WTC11 (cell line): ENCODE measurements around the gene WNT11. TPM values are rescaled to one million over a fixed set of nuclear protein-coding genes. Genes with fewer than 3 reads are reported as not detected.

ENCODE experiments used
- ATAC-seq: fragments of 200-7000 bp; cut with Tn5 transposase; 2 replicates; pipeline ENCODE4 v1.10.0; 2021; ENCODE audit warnings: mild to moderate bottlenecking, moderate library complexity
- CTCF ChIA-PET: fragments of 300-600 bp; sonication (Branson Sonifier 250); formaldehyde crosslinking; loops from one replicate; lab custom pipeline; 2021; ENCODE audit warnings: antibody characterized with exemption; lab: Charles Lee
- POLR2A ChIA-PET: fragments of 350-600 bp; sonication (Branson Sonifier 250); formaldehyde crosslinking; loops from one replicate; lab custom pipeline; 2021; ENCODE audit warnings: antibody characterized with exemption; lab: Charles Lee
- DNase-seq: peaks from one replicate; pipeline ENCODE4 v3.0.0; 2021; ENCODE audit warnings: low spot score
- H3K27ac Mint-ChIP-seq: 2 replicates; pipeline ENCODE4 v1.8.0; 2021; ENCODE audit warnings: mixed read lengths
- H3K27me3 Mint-ChIP-seq: 2 replicates; pipeline ENCODE4 v1.8.0; 2021; ENCODE audit warnings: low read depth, mild to moderate bottlenecking, moderate library complexity, mixed read lengths
- H3K36me3 Mint-ChIP-seq: 2 replicates; pipeline ENCODE4 v1.8.0; 2021; ENCODE audit warnings: mixed read lengths
- H3K4me1 Mint-ChIP-seq: 2 replicates; pipeline ENCODE4 v1.8.0; 2022; ENCODE audit warnings: mixed read lengths
- H3K4me3 Mint-ChIP-seq: 2 replicates; pipeline ENCODE4 v1.8.0; 2021; ENCODE audit warnings: mild to moderate bottlenecking, moderate library complexity, mixed read lengths
- H3K9me3 Mint-ChIP-seq: 2 replicates; pipeline ENCODE4 v1.8.0; 2021; ENCODE audit warnings: mixed read lengths
- ARID4B ChIP-seq: sonication (generic); formaldehyde crosslinking; IDR thresholded peaks from 2 replicates; pipeline ENCODE4 v1.8.0; 2023; ENCODE audit warnings: missing genetic modification reagents, mild to moderate bottlenecking, borderline replicate concordance
- CREB1 ChIP-seq: sonication (generic); formaldehyde crosslinking; IDR thresholded peaks from 2 replicates; pipeline ENCODE4 v1.8.0; 2023; ENCODE audit warnings: mild to moderate bottlenecking, missing genetic modification reagents
- ETV6 ChIP-seq: sonication (generic); formaldehyde crosslinking; IDR thresholded peaks from 2 replicates; pipeline ENCODE4 v1.8.1; 2022; ENCODE audit warnings: mild to moderate bottlenecking, missing genetic modification reagents
- JUN ChIP-seq: sonication (generic); formaldehyde crosslinking; IDR thresholded peaks from 2 replicates; pipeline ENCODE4 v1.8.0; 2023; ENCODE audit warnings: mild to moderate bottlenecking, missing genetic modification reagents
- KAT7 ChIP-seq: sonication (generic); formaldehyde crosslinking; IDR thresholded peaks from 2 replicates; pipeline ENCODE4 v1.8.1; 2023; ENCODE audit warnings: missing genetic modification reagents, mild to moderate bottlenecking, borderline replicate concordance
- MLX ChIP-seq: sonication (generic); formaldehyde crosslinking; IDR thresholded peaks from 2 replicates; pipeline ENCODE4 v1.8.1; 2023; ENCODE audit warnings: mild to moderate bottlenecking, missing genetic modification reagents, moderate library complexity
- NR1H2 ChIP-seq: sonication (generic); formaldehyde crosslinking; IDR thresholded peaks from 2 replicates; pipeline ENCODE4 v1.9.0; 2021; ENCODE audit warnings: mild to moderate bottlenecking, moderate library complexity, missing genetic modification reagents
- NR3C1 ChIP-seq: sonication (generic); formaldehyde crosslinking; conservative IDR thresholded peaks from 2 replicates; pipeline ENCODE4 v1.8.1; 2023; ENCODE audit warnings: low read depth, mild to moderate bottlenecking, missing genetic modification reagents
- PREB ChIP-seq: sonication (generic); formaldehyde crosslinking; IDR thresholded peaks from 2 replicates; pipeline ENCODE4 v1.8.1; 2022; ENCODE audit warnings: mild to moderate bottlenecking, missing genetic modification reagents, moderate library complexity, borderline replicate concordance
- RORB ChIP-seq: fragments of 250-450 bp; sonication (Bioruptor Pico); IDR thresholded peaks from 2 replicates; pipeline ENCODE4 v1.9.0; 2021; ENCODE audit warnings: mild to moderate bottlenecking
- SMAD3 ChIP-seq: sonication (generic); formaldehyde crosslinking; IDR thresholded peaks from 2 replicates; pipeline ENCODE4 v1.8.0; 2022; ENCODE audit warnings: missing genetic modification reagents, mild to moderate bottlenecking, borderline replicate concordance
- STAT6 ChIP-seq: sonication (generic); formaldehyde crosslinking; conservative IDR thresholded peaks from 2 replicates; pipeline ENCODE4 v1.8.1; 2023; ENCODE audit warnings: mild to moderate bottlenecking, low read depth, missing genetic modification reagents, moderate library complexity
- TEAD1 ChIP-seq: sonication (generic); formaldehyde crosslinking; IDR thresholded peaks from 2 replicates; pipeline ENCODE4 v1.8.0; 2022; ENCODE audit warnings: mild to moderate bottlenecking, missing genetic modification reagents
- USF1 ChIP-seq: sonication (generic); formaldehyde crosslinking; IDR thresholded peaks from 2 replicates; pipeline ENCODE4 v1.8.0; 2022; ENCODE audit warnings: mild to moderate bottlenecking, missing genetic modification reagents
- ZNF317 ChIP-seq: sonication (generic); formaldehyde crosslinking; IDR thresholded peaks from 2 replicates; pipeline ENCODE4 v1.8.1; 2023; ENCODE audit warnings: low read depth, mild to moderate bottlenecking, moderate library complexity, missing genetic modification reagents, borderline replicate concordance
- ZNF423 ChIP-seq: fragments of 250-450 bp; sonication (Bioruptor Pico); IDR thresholded peaks from 2 replicates; pipeline ENCODE4 v2.1.2; 2022; ENCODE audit warnings: mild to moderate bottlenecking, moderate library complexity
- ZSCAN18 ChIP-seq: fragments of 250-450 bp; sonication (Bioruptor Pico); IDR thresholded peaks from 2 replicates; pipeline ENCODE4 v2.1.2; 2022; ENCODE audit warnings: mild to moderate bottlenecking, moderate library complexity
- total RNA-seq: library from RNA; stranded (reverse); gene quantifications from 3 replicates; pipeline ENCODE4 v1.2.3, GENCODE V29; 2021

The WNT11 gene
- total RNA-seq, 1 experiment from 2014 or later: 0.79 TPM

GRCh38 chr11:76164081-76164480, 42.2 kb downstream of the WNT11 start (continued):
- TF ChIP-seq ZSCAN18 (CRISPR knock-in tag): no peak
- TF ChIP-seq, all 79 proteins: peak for 0

GRCh38 chr11:76163289-76163880, 42.9 kb downstream of the WNT11 start:
- H3K27me3 Mint-ChIP-seq: peaks cover 40% of the 10 kb centered on the region
- TF ChIP-seq NR3C1: no peak
- no peak for TF ChIP-seq SMAD3 (CRISPR knock-in tag)
- TF ChIP-seq ETV6 (CRISPR knock-in tag): no peak
- TF ChIP-seq, all 79 proteins: peak for 0
- ChIA-PET POLR2A (no interaction called here), CTCF (interaction anchor here (1.1 kb wide), 1 partner anchor 11 kb away, joined by 3 read pairs; no protein-coding TSS in a partner anchor)
- Mint-ChIP-seq H3K27ac (no peak overlapping the region), H3K4me1 (no peaks in the 10 kb centered on the region), H3K9me3 (no peaks in the 10 kb centered on the region), H3K36me3 (no peaks in the 10 kb centered on the region), H3K4me3 (no peak overlapping the region)
- ATAC-seq (no peak), DNase-seq (no peak)

- H3K4me3 Mint-ChIP-seq: no peak overlapping the region
- POLR2A ChIA-PET: no interaction called here
- DNase-seq: no peak
- H3K27ac Mint-ChIP-seq: no peak overlapping the region
- ATAC-seq: no peak
- peaks cover 35% of the 10 kb centered on the region for H3K27me3 Mint-ChIP-seq
- no peaks in the 10 kb centered on the region for H3K4me1 Mint-ChIP-seq
- no peaks in the 10 kb centered on the region for H3K36me3 Mint-ChIP-seq
- CTCF ChIA-PET: no interaction called here
- H3K9me3 Mint-ChIP-seq: no peaks in the 10 kb centered on the region
- TF ChIP-seq PREB (CRISPR knock-in tag): no peak
- TF ChIP-seq STAT6: no peak
- no peak for TF ChIP-seq RORB (CRISPR knock-in tag)
- TF ChIP-seq NR1H2 (CRISPR knock-in tag): no peak
- TF ChIP-seq ETV6 (CRISPR knock-in tag): no peak
- TF ChIP-seq NR3C1: no peak
- no peak for TF ChIP-seq USF1 (CRISPR knock-in tag)
- no peak for TF ChIP-seq TEAD1
- TF ChIP-seq JUN: no peak
- TF ChIP-seq CREB1 (CRISPR knock-in tag): no peak
- no peak for TF ChIP-seq ZNF423 (CRISPR knock-in tag)
- TF ChIP-seq ZNF317: no peak
- TF ChIP-seq KAT7 (CRISPR knock-in tag): no peak
- TF ChIP-seq MLX (CRISPR knock-in tag): no peak
- no peak for TF ChIP-seq ARID4B (CRISPR knock-in tag)
Measured at GRCh38 chr11:76162336-76163288, 43.7 kb downstream of the WNT11 start.
